ENCODE measurements around the gene EVL. TPM values are rescaled to one million over a fixed set of nuclear protein-coding genes. Genes with fewer than 3 reads are reported as not detected.

The EVL gene
- total and polyA plus RNA-seq, 8 donors = 23.0 to 68.4 (median 41.3) TPM

GRCh38 chr14:100073576-100074430 is 8.6 kb downstream of the EVL start:
- no peak overlapping the region for H3K27ac ChIP-seq
- ATAC-seq = no peak
- WGBS, 2 donors = 87% methylated on average over 14 of the region's 14 CpGs

GRCh38 chr14:100074431-100075100 is 9.3 kb downstream of the EVL start:
- no peak overlapping the region for H3K27ac ChIP-seq
- H3K36me3 ChIP-seq = no peaks in the 10 kb centered on the region
- 93% methylated on average over 7 of the region's 7 CpGs for WGBS, 2 donors
- TF ChIP-seq CTCF (IDR thresholded peaks at IDR 0.05) = no peak
- H3K9me3 ChIP-seq = no peaks in the 10 kb centered on the region
- intact Hi-C loops (cut with DNase I) = no loop called here
- DNase-seq = no peak
- no peak for FAIRE-seq
- H3K27me3 ChIP-seq = no peaks in the 10 kb centered on the region
- ATAC-seq = no peak
- no peaks in the 10 kb centered on the region for H3K4me1 ChIP-seq
- no peak overlapping the region for H3K4me3 ChIP-seq

More at GRCh38 chr14:100073576-100074430, 8.6 kb downstream of the EVL start:
- no peaks in the 10 kb centered on the region for H3K36me3 ChIP-seq
- intact Hi-C loops (cut with DNase I) = no loop called here
- FAIRE-seq (no peak), DNase-seq (no peak)
- H3K27me3 ChIP-seq = no peaks in the 10 kb centered on the region
- no peaks in the 10 kb centered on the region for H3K4me1 ChIP-seq
- no peak overlapping the region for H3K4me3 ChIP-seq
- no peaks in the 10 kb centered on the region for H3K9me3 ChIP-seq
- TF ChIP-seq CTCF (IDR thresholded peaks at IDR 0.05) = no peak

DNA sequence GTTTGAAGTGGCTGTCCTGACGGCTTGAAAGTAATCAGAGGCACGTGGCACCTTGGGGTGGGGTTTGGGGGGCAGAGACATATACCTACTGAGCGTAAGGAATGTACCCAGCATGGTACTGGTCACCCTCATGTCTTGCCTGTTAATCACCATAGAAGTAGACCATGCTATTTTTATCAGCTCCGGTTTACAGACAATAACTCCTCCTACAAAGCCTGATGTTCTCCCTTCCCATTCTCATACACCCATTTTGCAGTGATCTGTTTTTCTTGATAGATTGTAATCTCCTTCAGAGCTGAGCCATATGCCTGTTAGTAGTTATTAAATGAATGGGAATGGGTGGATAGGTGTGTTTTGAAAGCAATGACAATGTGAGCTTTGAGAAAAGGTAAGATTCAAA is 10.5 kb downstream of the EVL start:
- no peaks in the 10 kb centered on the region for H3K9me3 ChIP-seq
- WGBS, 2 donors = 63 to 66% methylated on average over 4 of the region's 4 CpGs
- no peak overlapping the region for H3K4me3 ChIP-seq
- no peak overlapping the region for H3K27ac ChIP-seq
- no peaks in the 10 kb centered on the region for H3K27me3 ChIP-seq
- FAIRE-seq = no peak
- no peak for ATAC-seq
- no peaks in the 10 kb centered on the region for H3K36me3 ChIP-seq
- no peaks in the 10 kb centered on the region for H3K4me1 ChIP-seq
- no peak for TF ChIP-seq CTCF (IDR thresholded peaks at IDR 0.05)
- no peak for DNase-seq
- intact Hi-C loops (cut with DNase I) = no loop called here

GRCh38 chr14:100076133-100076532 is 10.9 kb downstream of the EVL start:
- Histone ChIP-seq H3K4me3 (no peak overlapping the region), H3K36me3 (no peaks in the 10 kb centered on the region), H3K9me3 (no peaks in the 10 kb centered on the region), H3K27ac (no peak overlapping the region), H3K4me1 (no peaks in the 10 kb centered on the region), H3K27me3 (no peaks in the 10 kb centered on the region)
- intact Hi-C loops (cut with DNase I) = no loop called here
- no peak for FAIRE-seq
- no peak for TF ChIP-seq CTCF (IDR thresholded peaks at IDR 0.05)
- peak in 3 of 4 donors; percentile 25 to 78 (median 51) for ATAC-seq
- 86 to 98% methylated on average over 5 of the region's 5 CpGs for WGBS, 2 donors
- no peak for DNase-seq

- DNase-seq (peak in 1 of 6 donors; percentile 29), ATAC-seq (peak in 3 of 4 donors; percentile 38 to 53 (median 45)), FAIRE-seq (no peak)
- H3K4me3 ChIP-seq = no peak overlapping the region
- H3K4me1 ChIP-seq = no peaks in the 10 kb centered on the region
- H3K36me3 ChIP-seq = no peaks in the 10 kb centered on the region
- 86 to 91% methylated on average over 7 of the region's 7 CpGs for WGBS, 2 donors
- intact Hi-C loops (cut with DNase I) = no loop called here
- H3K27me3 ChIP-seq = no peaks in the 10 kb centered on the region
- no peak overlapping the region for H3K27ac ChIP-seq
- H3K9me3 ChIP-seq = no peaks in the 10 kb centered on the region
- no peak for TF ChIP-seq CTCF (IDR thresholded peaks at IDR 0.05)
Measured at GRCh38 chr14:100076606-100077005, 11.4 kb downstream of the EVL start.
